NCI-H2171 treated with DMSO at 0.1 percent for 48 hours (cell line): ENCODE results near the gene XPNPEP1.
A peak's percentile ranks its signal among the peaks of the same experiment; 100 is the strongest.

Experiments used
- DNase-seq: peaks from one replicate; lab custom pipeline; 2025; lab: John Stamatoyannopoulos, UW

XPNPEP1 gene

DNA sequence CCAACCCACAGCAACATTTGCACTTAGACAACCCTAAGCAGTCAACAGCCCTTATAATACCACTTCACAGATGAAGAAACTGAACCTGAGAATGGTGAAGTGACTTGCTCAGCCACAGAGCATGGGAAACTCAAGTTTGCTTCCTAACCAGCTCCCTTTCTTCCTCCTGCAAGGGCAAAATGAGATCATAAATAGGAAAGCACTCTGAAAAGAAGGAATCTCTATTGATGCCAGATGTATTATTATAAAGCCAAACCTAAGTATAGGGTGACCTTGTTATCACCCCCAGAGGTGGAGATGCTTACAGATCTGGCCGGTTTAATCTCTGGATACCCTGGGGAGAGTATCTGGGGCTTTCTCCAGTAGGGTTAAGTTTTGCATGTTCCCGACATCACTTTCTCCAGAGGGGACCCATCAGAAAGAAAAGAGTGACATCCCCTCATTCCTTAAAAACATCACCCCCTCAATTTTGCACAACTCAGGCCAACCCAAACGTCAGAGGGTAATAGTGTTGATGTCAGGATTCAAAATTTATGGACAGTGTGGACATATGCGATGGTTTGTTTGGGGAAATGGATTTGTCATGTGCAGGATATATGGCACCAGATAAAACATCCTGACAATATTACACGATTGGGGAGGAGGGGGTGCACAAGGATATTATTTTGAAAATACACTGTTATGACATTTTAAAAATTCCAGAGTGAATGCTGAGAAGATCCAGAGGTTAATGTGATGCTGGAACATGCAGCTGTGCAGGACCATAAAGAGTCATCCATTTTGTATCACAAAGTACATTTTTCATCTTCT lies 24.0 kb upstream of the XPNPEP1 start:
- DNase-seq: no peak

DNA sequence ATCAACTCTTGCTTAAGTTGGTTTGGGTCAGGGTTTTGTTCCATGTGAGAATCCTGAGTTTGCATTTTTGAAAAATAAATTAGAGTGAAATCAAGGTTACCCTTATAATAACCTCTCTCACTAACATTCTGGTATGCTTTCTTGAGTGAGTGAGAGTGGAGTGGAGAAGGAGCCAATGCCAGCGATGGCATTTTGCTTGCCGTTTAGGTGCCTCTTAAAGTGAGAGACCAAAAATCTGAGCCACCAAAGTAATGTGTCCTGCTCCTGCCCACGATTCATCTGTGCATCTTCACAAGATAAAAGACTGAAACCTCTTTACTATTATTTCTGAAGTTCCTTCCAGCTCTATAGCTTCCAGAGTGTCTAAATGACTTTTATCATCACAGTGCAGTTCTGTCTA lies 23.4 kb upstream of the XPNPEP1 start:
- no peak for DNase-seq

DNA sequence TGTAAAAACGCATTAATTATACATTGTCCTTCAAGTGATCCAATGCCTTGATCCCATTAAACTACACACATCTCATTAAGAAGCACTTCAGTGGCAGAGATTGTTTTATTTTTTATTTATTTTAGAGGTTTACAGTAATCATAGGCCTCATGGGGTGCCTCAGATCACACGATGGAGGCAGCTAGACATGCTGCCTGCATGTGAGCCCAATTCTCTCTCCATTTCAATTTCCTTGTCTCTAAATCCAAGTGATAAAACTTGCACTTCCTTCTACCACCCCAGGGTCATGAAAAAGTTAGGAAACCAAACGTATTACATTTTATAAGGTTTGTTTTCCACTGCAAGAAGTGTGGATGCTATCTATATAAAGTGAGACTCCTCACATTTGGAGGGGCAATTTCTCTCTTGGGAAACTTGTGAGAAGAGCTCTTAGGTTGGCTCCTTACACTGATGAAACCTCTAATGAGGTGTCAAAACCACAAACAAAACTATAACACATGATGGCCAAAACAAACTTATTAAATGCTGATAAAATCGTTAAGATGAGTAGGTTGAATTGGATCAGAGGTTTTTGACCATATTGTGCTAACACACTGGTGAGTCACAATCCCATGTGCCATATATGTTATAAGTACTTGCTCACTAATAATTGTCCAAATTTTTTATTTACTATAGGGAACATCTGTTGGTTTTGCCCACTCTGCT lies 22.3 kb upstream of the XPNPEP1 start:
- DNase-seq: no peak

DNA sequence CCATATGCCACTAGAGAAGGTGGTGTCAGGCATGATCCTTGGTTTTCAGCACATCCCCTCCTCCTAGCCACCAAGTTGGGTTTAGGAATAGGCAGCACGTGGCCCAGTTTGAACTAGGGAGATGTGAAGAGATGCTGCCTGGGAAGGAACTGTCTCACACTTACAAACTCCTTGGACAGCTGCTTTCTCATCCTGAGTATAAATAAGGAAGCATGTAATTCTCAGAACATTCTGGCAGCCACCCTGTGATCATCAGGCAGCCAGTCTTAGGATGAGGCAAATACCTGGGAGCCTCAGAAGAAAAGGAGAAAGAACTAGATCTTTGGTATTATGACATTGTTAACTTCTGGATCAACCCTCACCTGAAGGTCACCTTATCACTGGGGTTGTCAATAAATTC lies 21.3 kb upstream of the XPNPEP1 start:
- no peak for DNase-seq

DNA sequence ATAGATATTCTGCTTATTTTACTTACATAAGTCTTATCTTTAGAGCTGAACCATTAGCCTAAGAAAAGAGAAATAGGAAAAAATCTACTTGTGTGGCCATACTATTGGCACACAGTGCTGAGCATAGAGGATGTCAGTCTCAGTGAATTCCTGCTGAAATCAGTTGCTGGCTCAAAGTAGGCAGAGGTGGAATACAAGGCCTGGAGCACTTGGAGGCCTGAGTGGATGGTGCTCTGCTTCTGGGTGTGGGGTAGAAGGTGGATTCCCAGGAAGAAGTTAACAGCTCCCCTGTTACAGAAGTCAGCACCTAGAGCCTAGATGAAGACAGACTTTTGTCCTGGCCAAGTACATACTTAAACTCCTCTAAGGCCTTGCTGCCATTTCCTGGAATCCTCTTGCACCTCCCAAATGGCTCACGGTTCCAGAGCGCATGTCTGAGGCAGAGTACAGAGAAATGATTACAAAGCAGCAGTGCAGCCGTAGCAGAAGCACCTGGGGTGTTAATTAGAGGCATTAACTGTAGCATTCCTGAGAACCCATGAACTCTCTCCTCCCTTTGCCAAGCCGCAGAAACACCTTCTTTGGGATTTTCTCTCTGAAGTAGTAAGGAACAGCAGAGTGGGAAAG lies 18.0 kb upstream of the XPNPEP1 start:
- DNase-seq: no peak

DNA sequence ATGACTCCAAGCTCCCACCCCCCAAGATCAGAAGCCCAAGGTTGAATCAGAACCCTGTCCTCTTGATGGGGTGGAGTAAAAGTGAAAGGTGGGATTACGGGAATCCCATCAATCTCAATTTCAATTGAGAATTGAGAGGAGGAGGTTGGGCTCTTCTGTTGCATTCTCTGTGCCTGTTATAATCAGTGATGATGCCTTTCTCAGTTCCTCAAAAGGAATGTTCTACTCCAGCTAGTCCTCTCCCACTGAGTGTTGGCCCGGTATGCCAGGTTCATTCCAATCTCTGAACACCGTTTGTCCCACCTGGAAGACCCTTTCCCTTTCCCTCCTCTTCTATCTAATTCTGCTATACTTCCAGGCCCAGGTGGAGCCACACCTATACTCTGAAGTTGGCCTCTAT lies 17.2 kb upstream of the XPNPEP1 start:
- DNase-seq: no peak

DNA sequence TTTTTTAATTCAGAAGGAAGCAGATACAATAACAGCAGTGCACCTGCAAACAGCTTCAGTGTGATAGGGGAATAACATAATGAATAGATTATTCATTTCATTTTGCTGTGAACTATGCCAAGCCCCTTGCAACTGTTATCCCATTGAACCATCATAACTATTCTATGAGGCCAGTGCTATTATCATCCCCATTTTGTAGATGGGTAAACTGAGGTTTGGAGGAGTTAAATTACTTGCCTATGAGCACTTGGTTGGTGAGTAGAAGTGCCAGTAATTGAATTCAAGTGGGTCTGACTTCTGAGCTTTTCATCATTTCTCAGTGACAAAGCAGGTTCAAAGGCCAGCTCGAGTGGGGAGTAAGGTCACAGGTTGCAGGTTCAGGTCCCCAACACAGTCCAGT lies 16.8 kb upstream of the XPNPEP1 start:
- no peak for DNase-seq

DNA sequence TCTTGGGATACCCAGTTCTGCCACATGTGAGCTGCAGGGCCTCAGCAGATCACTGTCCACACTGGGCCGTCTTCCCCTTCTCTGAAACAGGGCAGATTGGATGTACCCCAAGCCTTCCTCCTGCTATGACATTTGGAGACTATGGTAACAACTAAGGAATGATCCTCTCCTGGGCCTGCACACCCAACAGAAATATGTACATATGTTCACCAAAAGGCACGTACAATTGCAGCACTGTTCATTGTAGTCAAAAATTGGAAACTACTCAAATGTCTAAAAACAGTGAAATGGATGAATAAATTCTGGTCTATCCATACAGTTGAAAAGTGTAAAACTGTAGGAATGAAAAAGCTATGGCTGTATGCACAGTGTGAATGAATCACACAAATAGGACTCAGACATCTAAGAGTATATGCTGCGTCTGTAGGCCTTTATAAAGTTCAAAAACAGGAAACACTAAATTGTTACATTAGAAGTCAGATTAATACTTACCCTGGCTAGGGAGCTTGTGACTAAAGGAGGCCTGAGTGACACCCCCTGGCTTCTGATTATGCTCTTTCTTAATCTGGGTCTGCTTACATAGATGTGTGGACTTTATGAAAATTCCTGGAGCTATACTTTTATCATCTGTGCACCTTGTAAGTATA lies 16.1 kb upstream of the XPNPEP1 start:
- DNase-seq: no peak

DNA sequence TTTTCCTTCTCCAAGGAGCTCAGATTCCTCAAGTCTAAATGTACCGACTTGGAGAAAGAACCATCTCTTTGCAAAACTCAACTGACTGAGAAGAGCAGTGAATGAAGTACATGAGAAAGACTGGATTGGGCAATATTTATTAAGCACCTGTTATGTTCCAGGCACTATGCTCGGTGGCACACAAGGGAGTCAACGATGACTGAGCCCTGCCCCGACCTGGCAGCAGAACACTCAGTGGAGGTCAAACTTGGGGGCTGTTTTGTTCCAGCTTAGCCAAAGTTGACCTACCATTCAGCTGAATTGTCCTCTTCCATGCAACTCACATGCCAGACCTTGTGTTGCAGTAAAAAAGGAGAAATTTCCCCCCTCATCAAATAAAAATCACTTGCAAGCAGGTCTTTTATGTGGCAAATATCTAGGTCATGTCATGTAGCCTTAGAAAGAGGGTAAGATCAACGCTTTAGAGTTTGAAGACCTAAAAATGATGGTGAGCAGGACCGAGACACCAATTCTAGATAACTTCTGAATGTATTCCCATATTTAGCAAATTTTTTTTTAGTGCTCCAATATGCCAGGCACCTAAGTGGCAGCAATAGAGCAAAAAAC lies 14.3 kb upstream of the XPNPEP1 start:
- DNase-seq: no peak

DNA sequence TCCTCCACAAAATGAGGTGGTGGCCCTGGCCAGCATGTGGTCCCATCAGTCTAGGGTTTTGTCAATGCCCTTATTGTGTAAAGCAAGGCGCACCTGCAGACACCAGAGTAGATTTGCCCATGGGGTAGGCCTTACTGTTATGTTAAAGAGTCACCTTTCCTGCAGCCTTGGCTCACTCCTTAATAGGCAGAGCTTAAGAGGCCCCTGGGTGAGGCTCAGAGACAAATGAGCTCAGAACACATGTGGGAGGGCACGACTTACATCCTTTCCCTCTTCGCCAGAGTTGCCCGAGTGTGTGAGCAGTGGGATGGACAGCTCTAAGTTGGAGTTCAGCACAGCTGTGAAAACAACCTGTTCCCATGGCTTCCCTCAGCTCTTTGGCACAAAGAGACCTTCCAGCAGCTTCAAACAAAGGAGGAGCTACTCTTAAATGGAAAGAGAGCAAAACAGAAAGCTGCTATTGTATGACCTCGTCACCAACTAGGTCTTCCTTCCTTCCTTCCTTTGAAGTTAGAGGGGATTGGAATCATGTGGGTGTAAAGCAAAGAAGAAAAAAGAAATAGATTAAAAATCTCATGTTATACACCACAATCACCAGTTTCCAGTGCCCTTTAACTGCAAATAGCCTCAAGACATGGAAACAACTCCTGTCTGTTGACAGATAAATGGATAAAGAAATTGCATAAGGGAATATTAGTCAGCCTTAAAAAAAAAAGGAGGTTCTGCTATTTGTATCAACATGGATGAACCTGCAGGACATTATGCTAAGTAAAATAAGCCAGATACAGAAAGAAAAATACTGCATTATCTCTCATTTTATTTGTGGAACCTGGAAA lies 11.9 kb upstream of the XPNPEP1 start:
- DNase-seq: no peak

DNA sequence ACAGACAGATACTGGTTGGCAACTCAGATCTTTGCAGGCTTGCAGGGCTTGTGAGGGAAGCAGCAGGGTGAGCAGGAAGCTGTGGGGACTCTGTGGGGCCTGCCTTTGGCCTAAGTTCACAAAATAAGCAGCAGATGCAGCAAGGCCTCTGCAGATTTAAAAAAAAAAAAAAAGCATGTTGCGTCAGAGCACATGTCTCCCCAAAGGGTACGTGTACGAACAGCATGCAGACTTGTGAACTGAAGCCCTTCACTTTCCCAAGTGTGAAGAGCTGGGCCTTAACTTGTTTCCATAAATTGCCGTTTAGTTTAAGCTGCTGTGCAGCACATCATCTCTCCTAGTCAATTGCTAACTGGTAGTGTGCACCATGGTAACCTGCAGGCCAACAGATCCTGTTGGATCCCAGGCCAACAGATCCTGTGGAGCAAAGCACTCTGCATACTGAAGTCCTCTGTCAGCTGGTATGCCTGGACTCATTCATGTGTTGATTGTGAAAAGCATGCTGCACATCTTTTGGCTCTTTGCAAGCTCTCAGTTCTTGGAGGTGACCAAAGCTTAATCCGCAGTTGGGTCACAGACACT lies 10.8 kb upstream of the XPNPEP1 start:
- peak; percentile 3 for DNase-seq

DNA sequence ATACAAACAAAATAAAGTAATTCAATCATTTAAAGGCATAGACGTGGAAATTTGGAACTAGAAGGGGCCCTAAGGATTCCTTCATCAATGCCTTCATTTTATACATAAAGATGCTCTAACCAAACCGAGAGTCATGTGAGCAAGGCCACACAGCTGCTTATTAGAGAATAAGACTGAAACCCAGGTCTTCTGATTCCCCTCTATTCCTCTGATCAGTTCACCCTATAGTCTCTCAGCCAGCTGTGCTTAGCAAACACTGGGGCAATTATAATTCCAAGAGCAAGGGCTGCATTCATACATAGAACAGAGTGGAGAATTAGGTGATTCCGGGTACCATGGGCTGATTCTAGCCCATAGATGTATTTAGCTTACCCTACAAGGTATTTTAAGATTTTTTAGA lies 9.7 kb upstream of the XPNPEP1 start:
- DNase-seq: no peak

DNA sequence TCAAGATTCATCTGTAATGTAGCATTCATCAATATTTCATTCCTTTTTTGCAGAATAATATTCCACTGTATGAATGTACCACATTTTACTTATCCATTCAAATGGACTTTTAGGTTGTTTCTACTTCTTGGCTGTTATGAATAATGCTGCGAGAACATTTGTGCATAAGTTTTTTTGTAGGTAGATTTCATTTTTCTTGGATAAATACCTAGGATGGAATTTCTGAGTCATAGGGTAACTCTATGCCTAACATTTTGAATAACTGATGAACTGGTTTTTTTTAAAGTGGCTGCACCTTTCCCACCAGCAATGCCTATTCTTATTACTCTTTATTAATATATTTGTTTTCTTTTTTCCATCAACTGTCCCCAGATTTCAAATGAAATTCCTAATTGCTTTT lies 9.1 kb upstream of the XPNPEP1 start:
- no peak for DNase-seq

DNA sequence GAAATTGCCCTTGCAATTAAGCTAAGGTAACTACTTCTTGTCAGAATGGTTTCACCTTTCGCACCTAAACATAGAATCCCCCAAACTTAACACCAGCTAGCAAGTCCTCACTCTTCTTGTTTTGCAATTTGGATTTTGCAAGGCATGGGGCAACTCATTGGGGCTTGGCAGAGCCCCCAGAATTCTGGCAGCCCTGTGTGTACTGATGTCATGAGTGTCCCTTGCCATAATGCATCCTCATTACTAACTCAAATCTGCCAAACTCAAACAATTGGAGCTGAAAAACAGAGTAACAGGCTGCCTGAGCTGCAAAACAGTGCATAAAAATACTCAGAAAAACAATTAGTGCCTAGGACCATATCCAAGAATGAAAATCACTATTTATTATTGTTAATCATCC lies 7.9 kb upstream of the XPNPEP1 start:
- DNase-seq: no peak

DNA sequence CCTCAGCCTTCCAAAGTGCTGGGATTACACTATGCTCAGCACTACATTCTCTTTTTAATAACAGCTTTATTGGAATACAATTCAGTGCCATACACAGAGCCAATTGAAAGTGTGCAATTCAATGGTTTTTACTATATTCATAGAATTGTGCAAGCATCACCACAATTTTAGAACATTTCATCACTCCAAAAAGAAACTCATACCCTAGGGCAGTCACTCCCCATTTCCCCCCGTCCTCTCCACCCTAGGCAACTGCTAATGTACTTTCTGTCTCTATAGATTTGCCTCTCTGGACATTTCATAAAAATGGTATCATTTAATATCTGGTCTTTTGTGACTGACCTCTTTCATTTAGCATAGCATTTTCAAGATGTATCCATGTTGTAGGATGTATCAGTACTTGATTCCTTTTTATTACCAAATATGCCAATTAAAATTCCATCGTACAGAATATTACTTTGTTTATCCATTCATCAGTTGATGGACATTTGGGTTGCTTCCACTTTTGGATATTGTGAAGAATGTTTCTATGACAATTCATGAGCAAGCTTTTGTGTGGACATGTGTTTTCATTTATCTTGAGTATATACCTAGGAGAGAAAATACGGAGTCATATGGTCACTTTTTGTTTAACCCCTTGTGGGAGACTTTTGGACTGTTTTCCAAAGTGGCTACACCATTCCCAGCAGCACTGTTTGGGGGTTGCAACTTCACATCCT lies 6.3 kb upstream of the XPNPEP1 start:
- no peak for DNase-seq

DNA sequence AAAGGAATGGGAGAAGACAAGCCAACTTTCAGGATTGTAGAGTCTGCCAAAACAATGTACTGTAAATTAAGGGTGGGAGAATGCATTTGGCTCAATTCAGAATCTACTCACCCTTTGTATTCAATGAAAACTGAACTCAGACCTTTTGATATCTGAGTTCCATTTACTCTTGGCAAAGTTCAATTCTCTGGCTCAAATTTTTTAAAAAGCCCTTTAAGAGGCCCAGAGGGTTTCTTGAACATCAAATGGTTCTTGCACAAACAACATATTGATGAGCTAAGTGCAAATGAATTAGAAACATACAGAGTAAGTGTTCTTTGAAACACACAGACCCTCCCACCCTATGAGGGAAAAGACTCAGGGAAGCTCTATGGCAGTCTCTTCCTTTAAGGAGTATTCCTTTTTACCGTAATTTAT lies 5.2 kb upstream of the XPNPEP1 start:
- no peak for DNase-seq

DNA sequence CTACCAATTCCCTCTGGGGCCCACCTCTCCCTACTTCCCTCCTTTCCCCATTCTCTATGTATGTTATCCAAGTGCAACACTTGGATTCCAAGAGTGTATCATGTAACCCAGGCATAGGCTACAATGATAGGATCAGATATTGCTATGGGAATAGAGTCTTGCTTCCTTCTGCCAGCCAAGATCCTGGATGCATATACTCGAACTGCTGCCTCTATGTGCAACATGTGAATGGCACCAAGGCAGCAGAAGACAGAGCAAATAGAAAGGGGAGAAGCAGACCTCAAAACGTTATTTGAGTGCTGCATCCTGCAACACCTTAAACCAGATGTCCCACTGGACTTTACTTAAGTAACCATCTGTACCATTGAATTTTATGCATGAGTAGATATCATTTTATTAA lies 3.5 kb upstream of the XPNPEP1 start:
- DNase-seq: no peak

DNA sequence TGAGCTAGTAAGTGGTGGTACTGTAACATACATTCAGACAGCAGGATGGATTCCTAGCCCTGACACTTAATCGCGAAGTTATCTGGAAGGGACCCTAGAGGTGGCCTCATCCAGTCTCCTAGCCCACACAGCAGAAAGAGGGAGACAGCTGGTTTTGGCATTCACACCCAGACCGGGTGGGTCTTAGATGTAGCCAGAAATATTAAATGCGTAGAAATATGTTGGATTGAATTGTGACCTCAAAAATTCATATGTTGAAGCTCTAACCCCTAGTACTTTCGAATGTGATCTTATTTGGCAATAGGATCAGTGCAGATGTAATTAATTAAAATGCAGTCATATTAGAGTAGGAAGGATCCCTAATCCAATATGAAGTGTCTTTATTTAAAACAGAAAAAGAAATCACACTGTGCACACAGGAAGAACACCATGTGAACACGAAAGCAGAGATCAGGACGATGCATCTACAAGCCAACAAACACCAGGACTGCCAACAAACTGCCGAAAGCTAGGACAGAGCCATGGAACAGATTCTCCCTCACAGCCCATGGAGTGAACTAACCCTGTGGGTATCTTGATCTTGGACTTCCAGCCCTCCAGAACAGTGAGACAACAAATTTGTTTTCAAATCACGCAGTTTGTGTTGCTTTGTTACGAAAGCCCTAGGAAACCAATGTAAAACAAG lies 2.9 kb upstream of the XPNPEP1 start:
- no peak for DNase-seq

DNA sequence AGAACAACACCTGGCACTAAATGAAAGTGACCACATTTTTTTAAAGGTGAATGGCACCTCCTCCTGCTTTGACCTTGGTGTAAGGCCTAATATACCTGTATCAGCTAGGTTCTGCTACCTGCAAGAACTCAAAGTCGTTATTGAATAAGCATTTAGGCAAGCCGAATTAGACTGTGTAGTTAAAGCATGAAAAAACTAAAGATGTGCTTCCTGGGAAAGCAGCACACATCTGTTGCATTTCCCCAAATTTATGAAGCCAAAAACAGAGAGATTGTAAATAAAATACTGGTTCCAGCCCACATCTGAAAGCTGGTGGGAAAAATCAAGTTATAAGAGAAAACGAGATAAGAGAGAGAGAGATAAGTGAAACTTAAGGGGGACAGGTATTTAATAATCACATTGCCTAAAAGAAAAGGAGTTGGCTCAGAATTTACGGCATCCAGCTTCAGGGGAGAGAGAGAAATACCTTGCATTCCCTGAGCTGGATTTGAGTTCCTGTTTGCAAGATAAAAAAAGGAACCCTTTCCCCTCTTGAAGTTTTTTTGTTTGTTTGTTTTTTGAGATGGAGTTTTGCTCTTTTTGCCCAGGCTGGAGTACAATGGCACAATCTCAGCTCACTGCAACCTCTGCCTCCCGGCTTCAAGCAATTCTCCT lies 1.8 kb upstream of the XPNPEP1 start:
- DNase-seq: no peak
